ENCODE data around the gene MAPKAPK2. TPM values are rescaled to one million over a fixed set of nuclear protein-coding genes. Genes with fewer than 3 reads are reported as not detected.

Gene MAPKAPK2
- polyA plus RNA-seq, 4 donors = 74.9 to 79.8 (median 76.6) TPM

GRCh38 chr1:206658981-206659273 lies 25.8 kb upstream of the MAPKAPK2 start:
- DNase-seq (ENCODE audit: low read depth in 4 of 4, low spot score in 3 of 4) = no peak

GRCh38 chr1:206660136-206660535 lies 24.6 kb upstream of the MAPKAPK2 start:
- no peak for DNase-seq (ENCODE audit: low read depth in 4 of 4, low spot score in 3 of 4)

GRCh38 chr1:206661161-206661820 lies 23.4 kb upstream of the MAPKAPK2 start:
- no peak for DNase-seq (ENCODE audit: low read depth in 4 of 4, low spot score in 3 of 4)

- DNase-seq (ENCODE audit: low read depth in 4 of 4, low spot score in 3 of 4) = no peak
Measured at GRCh38 chr1:206662396-206663092, 22.2 kb upstream of the MAPKAPK2 start.

- no peak for DNase-seq (ENCODE audit: low read depth in 4 of 4, low spot score in 3 of 4)
Measured at GRCh38 chr1:206663362-206663761, 21.3 kb upstream of the MAPKAPK2 start.

GRCh38 chr1:206663832-206664652 lies 20.7 kb upstream of the MAPKAPK2 start:
- peak in 2 of 4 donors; percentile 71 to 75 for DNase-seq (ENCODE audit: low read depth in 4 of 4, low spot score in 3 of 4)

- no peak for DNase-seq (ENCODE audit: low read depth in 4 of 4, low spot score in 3 of 4)
Measured at GRCh38 chr1:206664740-206665139, 20.0 kb upstream of the MAPKAPK2 start.

- DNase-seq (ENCODE audit: low read depth in 4 of 4, low spot score in 3 of 4) = no peak
Measured at GRCh38 chr1:206666031-206666561, 18.6 kb upstream of the MAPKAPK2 start.

- DNase-seq (ENCODE audit: low read depth in 4 of 4, low spot score in 3 of 4) = no peak
Measured at GRCh38 chr1:206666954-206667665, 17.6 kb upstream of the MAPKAPK2 start.

GRCh38 chr1:206668351-206668750 lies 16.4 kb upstream of the MAPKAPK2 start:
- DNase-seq (ENCODE audit: low read depth in 4 of 4, low spot score in 3 of 4) = no peak

- DNase-seq (ENCODE audit: low read depth in 4 of 4, low spot score in 3 of 4) = no peak
Measured at GRCh38 chr1:206668874-206669410, 15.8 kb upstream of the MAPKAPK2 start.

GRCh38 chr1:206672011-206672688 lies 12.6 kb upstream of the MAPKAPK2 start:
- DNase-seq (ENCODE audit: low read depth in 4 of 4, low spot score in 3 of 4) = no peak

GRCh38 chr1:206672844-206673758 lies 11.6 kb upstream of the MAPKAPK2 start:
- no peak for DNase-seq (ENCODE audit: low read depth in 4 of 4, low spot score in 3 of 4)

- no peak for DNase-seq (ENCODE audit: low read depth in 4 of 4, low spot score in 3 of 4)
Measured at GRCh38 chr1:206674236-206674635, 10.5 kb upstream of the MAPKAPK2 start.

GRCh38 chr1:206674745-206675175 lies 9.9 kb upstream of the MAPKAPK2 start:
- DNase-seq (ENCODE audit: low read depth in 4 of 4, low spot score in 3 of 4) = no peak

- DNase-seq (ENCODE audit: low read depth in 4 of 4, low spot score in 3 of 4) = no peak
Measured at GRCh38 chr1:206676499-206676898, 8.2 kb upstream of the MAPKAPK2 start.

GRCh38 chr1:206678490-206678889 lies 6.2 kb upstream of the MAPKAPK2 start:
- no peak for DNase-seq (ENCODE audit: low read depth in 4 of 4, low spot score in 3 of 4)

GRCh38 chr1:206679738-206680211 lies 4.9 kb upstream of the MAPKAPK2 start:
- no peak for DNase-seq (ENCODE audit: low read depth in 4 of 4, low spot score in 3 of 4)

- DNase-seq (ENCODE audit: low read depth in 4 of 4, low spot score in 3 of 4) = no peak
Measured at GRCh38 chr1:206680279-206680678, 4.4 kb upstream of the MAPKAPK2 start.

Data from right renal pelvis (tissue), 4 donors.